Spleen (tissue), 11 donors: ENCODE results near the gene C5orf24. TPM values are rescaled to one million over a fixed set of nuclear protein-coding genes. Genes with fewer than 3 reads are reported as not detected.
A peak's percentile ranks its signal among the peaks of the same experiment; 100 is the strongest.
"Not testable (repeated sequence)": the region's sequence is repeated elsewhere in the genome, so short reads cannot be mapped to it uniquely, and the experiment has no call there.

Experiments used
- DNase-seq: peaks from one replicate; pipeline ENCODE4 v3.0.0-alpha.2; 2020
- H3K27ac ChIP-seq, 8 donors: fragments of 200-600 bp; sonication (generic) in 7 of 8; 1 replicate in 4 of 8; 2 replicates in 4 of 8; pipeline versions ENCODE4 v1.5.0 to v1.8.0; 2016 to 2021; ENCODE audit warnings: inconsistent platforms in 4 of 8, mild to moderate bottlenecking in 4 of 8, moderate library complexity in 1 of 8
- H3K27me3 ChIP-seq, 7 donors: fragments of 200-600 bp; sonication (generic) in 6 of 7; replicated peaks in 1 of 7; 1 replicate in 4 of 7; 2 replicates in 3 of 7; pipeline versions ENCODE4 v1.5.0 to v1.8.0; 2016 to 2021; ENCODE audit warnings: inconsistent platforms in 3 of 7, mild to moderate bottlenecking in 1 of 7
- H3K36me3 ChIP-seq, 6 donors: fragments of 200-600 bp; sonication (generic) in 5 of 6; 1 replicate in 4 of 6; 2 replicates in 2 of 6; pipeline versions ENCODE4 v1.5.0 to v1.8.0; 2016 to 2021; ENCODE audit warnings: inconsistent platforms in 2 of 6
- H3K4me1 ChIP-seq, 6 donors: fragments of 200-600 bp; sonication (generic) in 5 of 6; 1 replicate in 3 of 6; 2 replicates in 3 of 6; pipeline versions ENCODE4 v1.5.0 to v1.8.0; 2016 to 2021; ENCODE audit warnings: inconsistent platforms in 3 of 6
- H3K4me3 ChIP-seq, 8 donors: fragments of 200-600 bp; sonication (generic) in 7 of 8; 1 replicate in 4 of 8; 2 replicates in 4 of 8; pipeline versions ENCODE4 v1.5.0 to v1.8.0; 2016 to 2021; ENCODE audit warnings: inconsistent platforms in 4 of 8, mild to moderate bottlenecking in 4 of 8, moderate library complexity in 2 of 8
- H3K9me3 ChIP-seq, 8 donors: fragments of 200-600 bp; sonication (generic) in 7 of 8; 1 replicate in 4 of 8; 2 replicates in 4 of 8; pipeline versions ENCODE4 v1.5.0 to v1.8.0; 2016 to 2021; ENCODE audit warnings: inconsistent platforms in 4 of 8
- POLR2A ChIP-seq, 3 donors: fragments of 450-650 bp; IDR thresholded peaks; one replicate each; pipeline ENCODE4 v1.5.1; 2017; ENCODE audit warnings: antibody characterized with exemption in 3 of 3, mild to moderate bottlenecking in 1 of 3
- POLR2AphosphoS5 ChIP-seq, 3 donors: sonication (generic); formaldehyde crosslinking; IDR thresholded peaks; one replicate each; pipeline ENCODE4 v1.5.1; 2017; ENCODE audit warnings: antibody characterized with exemption in 3 of 3
- WGBS, 5 donors: extraction: QIAGEN DNeasy Blood & Tissue Kit in 3 of 5; methylation state at CpG; one replicate each; pipeline versions ENCODE4 v1.1.5 to v1.1.7; 2013 to 2018; 5-methylcytosine and 5-hydroxymethylcytosine counted together
- intact Hi-C: fragments of 100-400 bp; cut with DNase I; formaldehyde crosslinking; loops from one replicate; pipeline ENCODE4 v1.15.0; 2023; ENCODE audit warnings: low total_unique reads
- polyA plus RNA-seq, 3 donors: library from polyadenylated mRNA; stranded (reverse); fragments of 200-250 nt; gene quantifications; one replicate each; pipeline ENCODE4 v1.2.1, GENCODE V29; 2013
- total RNA-seq, 7 donors: library from RNA; depleted of rRNA in 3 of 7; stranded (reverse); fragments of >200 nt in 3 of 7; fragmentation: NEBNext Ultra II Directional in 4 of 7; extraction: Animal tissue kit (Norgen Biotek cat#: 25700) in 4 of 7; gene quantifications; one replicate each; pipeline versions ENCODE4 v1.1.0 to v1.2.1, GENCODE V29; 2016 to 2021
- TF ChIP-seq, protein P1 (sequence below), 11 experiments: fragments of 200-600 bp in 7 of 11; fragments of 450-650 bp in 4 of 11; sonication (generic) in 4 of 11; IDR thresholded peaks in 8 of 11; conservative IDR thresholded peaks in 3 of 11; 1 replicate in 7 of 11; 2 replicates in 4 of 11; pipeline versions ENCODE4 v1.4.0 to v1.8.0; 2016 to 2021; ENCODE audit warnings: antibody characterized with exemption in 11 of 11, inconsistent platforms in 4 of 11, mild to moderate bottlenecking in 1 of 11
- donor health status: healthy with polysubstance abuse.
- donor health status: DM: no; HTN: no; CAD: no; lungs with moderate emphysema.
- donor health status: DM: no; HTN: no; CAD: no.
- donor health status: Bipolar disorder and iron deficiency.
- donor health status: healthy.
- donor health status: DM: no; HTN: no; CAD: no.
- donor health status: DM: yes; HTN: yes; CAD: no.

The C5orf24 gene
- total and polyA plus RNA-seq, 10 donors, result 12.3 to 48.1 (median 33.0) TPM

DNA sequence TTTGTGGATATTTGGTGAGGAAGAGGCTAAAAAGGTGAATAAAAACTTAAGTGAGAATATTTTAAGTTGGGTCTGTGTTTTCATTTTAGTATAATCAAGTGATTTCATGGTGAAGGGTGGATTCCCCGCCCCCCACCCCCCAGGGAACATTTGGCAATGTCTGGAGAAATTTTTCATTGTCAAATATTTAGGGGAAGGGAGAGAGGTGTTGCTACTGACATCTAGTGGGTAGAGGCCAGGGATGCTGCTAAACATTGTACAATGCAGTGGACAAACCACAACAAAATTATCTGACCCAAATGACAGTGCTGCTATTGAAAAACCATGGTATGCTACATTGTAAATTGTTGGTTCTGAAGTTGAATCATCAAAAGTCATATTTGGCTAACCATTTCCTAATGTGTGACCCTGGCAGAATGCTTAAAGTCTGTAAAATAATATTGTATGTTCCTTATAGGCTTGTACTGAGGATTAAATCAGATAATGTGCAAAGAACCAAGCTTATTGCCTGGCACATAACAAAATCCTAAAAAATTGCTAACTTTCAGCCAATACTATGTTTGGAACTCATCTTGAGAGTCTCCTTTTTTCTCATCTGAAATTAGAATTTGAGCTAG, 5.6 kb downstream of the C5orf24 start:
- WGBS, 5 donors, result 61 to 83% (median 71%) methylated on average over 1 of the region's 1 CpG
- Histone ChIP-seq H3K9me3 (no peaks in the 10 kb centered on the region), H3K27me3 (no peaks in the 10 kb centered on the region), H3K4me1 (peaks cover 17 to 70% (median 44%) of the 10 kb centered on the region in 6 donors), H3K27ac (no peak overlapping the region), H3K4me3 (no peak overlapping the region), H3K36me3 (peaks cover 0 to 88% (median 27%) of the 10 kb centered on the region in 6 donors)
- DNase-seq, result no peak
- intact Hi-C loops, result no loop called here
- TF ChIP-seq POLR2A (IDR thresholded peaks at IDR 0.05), result no peak
- no peak for TF ChIP-seq POLR2AphosphoS5 (IDR thresholded peaks at IDR 0.05)
- TF ChIP-seq, protein P1, sequence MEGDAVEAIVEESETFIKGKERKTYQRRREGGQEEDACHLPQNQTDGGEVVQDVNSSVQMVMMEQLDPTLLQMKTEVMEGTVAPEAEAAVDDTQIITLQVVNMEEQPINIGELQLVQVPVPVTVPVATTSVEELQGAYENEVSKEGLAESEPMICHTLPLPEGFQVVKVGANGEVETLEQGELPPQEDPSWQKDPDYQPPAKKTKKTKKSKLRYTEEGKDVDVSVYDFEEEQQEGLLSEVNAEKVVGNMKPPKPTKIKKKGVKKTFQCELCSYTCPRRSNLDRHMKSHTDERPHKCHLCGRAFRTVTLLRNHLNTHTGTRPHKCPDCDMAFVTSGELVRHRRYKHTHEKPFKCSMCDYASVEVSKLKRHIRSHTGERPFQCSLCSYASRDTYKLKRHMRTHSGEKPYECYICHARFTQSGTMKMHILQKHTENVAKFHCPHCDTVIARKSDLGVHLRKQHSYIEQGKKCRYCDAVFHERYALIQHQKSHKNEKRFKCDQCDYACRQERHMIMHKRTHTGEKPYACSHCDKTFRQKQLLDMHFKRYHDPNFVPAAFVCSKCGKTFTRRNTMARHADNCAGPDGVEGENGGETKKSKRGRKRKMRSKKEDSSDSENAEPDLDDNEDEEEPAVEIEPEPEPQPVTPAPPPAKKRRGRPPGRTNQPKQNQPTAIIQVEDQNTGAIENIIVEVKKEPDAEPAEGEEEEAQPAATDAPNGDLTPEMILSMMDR (IDR thresholded peaks at IDR 0.05 in 8 of 11, conservative IDR thresholded peaks at IDR 0.05 in 3 of 11), result peak in 1 of 11 experiments; percentile 16

- H3K4me1 ChIP-seq, result peaks cover 0 to 28% (median 4%) of the 10 kb centered on the region in 6 donors
- H3K27ac ChIP-seq, intact Hi-C loops, DNase-seq, H3K4me3 ChIP-seq, H3K9me3 ChIP-seq, H3K27me3 ChIP-seq: not testable (repeated sequence)
- WGBS, 5 donors, result 91 to 97% (median 94%) methylated on average over 7 of the region's 7 CpGs
- peaks cover 0 to 96% (median 58%) of the 10 kb centered on the region in 6 donors for H3K36me3 ChIP-seq
Observed at GRCh38 chr5:134856465-134856864, 10.7 kb downstream of the C5orf24 start.

DNA sequence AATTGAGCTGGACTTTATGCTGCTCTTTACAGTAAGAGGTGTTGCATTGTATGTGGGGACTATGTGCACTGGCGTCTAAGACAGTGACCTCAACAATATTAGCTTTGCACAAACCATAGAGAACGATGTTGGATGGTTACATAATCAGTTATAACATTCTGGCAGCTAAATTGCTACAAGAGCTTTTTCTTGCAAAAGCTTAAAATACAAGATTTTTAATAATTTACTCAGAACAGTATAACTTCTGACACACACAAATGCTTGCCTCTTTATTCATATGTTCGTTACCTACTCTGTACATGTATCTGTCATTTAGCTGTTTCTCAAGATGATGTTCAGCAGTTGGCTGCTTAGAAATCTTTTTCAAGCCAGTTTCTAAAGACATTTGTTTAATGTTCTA, 11.6 kb downstream of the C5orf24 start:
- TF ChIP-seq POLR2A (IDR thresholded peaks at IDR 0.05) (no peak), POLR2AphosphoS5 (IDR thresholded peaks at IDR 0.05) (no peak)
- TF ChIP-seq, protein P1 (IDR thresholded peaks at IDR 0.05 in 8 of 11, conservative IDR thresholded peaks at IDR 0.05 in 3 of 11), result no peak
- WGBS, 5 donors, result 63 to 96% (median 78%) methylated on average over 3 of the region's 3 CpGs
- no peak for DNase-seq
- intact Hi-C loops, result no loop called here
- Histone ChIP-seq H3K4me3 (no peak overlapping the region), H3K9me3 (no peaks in the 10 kb centered on the region), H3K36me3 (peaks cover 0 to 94% (median 57%) of the 10 kb centered on the region in 6 donors), H3K4me1 (peaks cover 0 to 22% (median 0%) of the 10 kb centered on the region in 6 donors), H3K27me3 (no peaks in the 10 kb centered on the region), H3K27ac (no peak overlapping the region)

GRCh38 chr5:134864707-134865106, 18.9 kb downstream of the C5orf24 start:
- Histone ChIP-seq H3K27ac (no peak overlapping the region), H3K36me3 (peaks cover 0 to 30% (median 13%) of the 10 kb centered on the region in 6 donors), H3K9me3 (no peaks in the 10 kb centered on the region), H3K4me3 (no peak overlapping the region), H3K27me3 (no peaks in the 10 kb centered on the region), H3K4me1 (no peaks in the 10 kb centered on the region)
- TF ChIP-seq POLR2A (IDR thresholded peaks at IDR 0.05), result no peak
- TF ChIP-seq POLR2AphosphoS5 (IDR thresholded peaks at IDR 0.05), result no peak
- DNase-seq, result no peak
- WGBS, 5 donors, result 88 to 98% (median 92%) methylated on average over 2 of the region's 2 CpGs
- intact Hi-C loops, result no loop called here

- Histone ChIP-seq H3K27me3 (no peaks in the 10 kb centered on the region), H3K27ac (peak overlapping the region; percentile 93 to 96 (median 94)), H3K9me3 (no peaks in the 10 kb centered on the region), H3K36me3 (peaks cover 0 to 2% (median 0%) of the 10 kb centered on the region in 6 donors), H3K4me1 (peaks cover 15 to 45% (median 35%) of the 10 kb centered on the region in 6 donors), H3K4me3 (peak overlapping the region in 6 of 8 donors; percentile 83 to 93 (median 90))
- TF ChIP-seq POLR2AphosphoS5 (IDR thresholded peaks at IDR 0.05) (no peak), POLR2A (IDR thresholded peaks at IDR 0.05) (no peak)
- TF ChIP-seq, protein P1 (IDR thresholded peaks at IDR 0.05 in 8 of 11, conservative IDR thresholded peaks at IDR 0.05 in 3 of 11), result no peak
- 82 to 86% (median 84%) methylated on average over 6 of the region's 6 CpGs for WGBS, 5 donors
- intact Hi-C loops, result no loop called here
- no peak for DNase-seq
Observed at GRCh38 chr5:134873494-134873893, 27.7 kb downstream of the C5orf24 start.
